HG03558 (cell line): ENCODE measurements around the gene C16orf82.
"Not testable (repeated sequence)": the region's sequence is repeated elsewhere in the genome, so short reads cannot be mapped to it uniquely, and the experiment has no call there.

ENCODE experiments used
- ATAC-seq: cut with Tn5 transposase; IDR thresholded peaks from one replicate; pipeline ENCODE4 v1.9.1; 2021; ENCODE audit warnings: moderate number of reproducible peaks; ENCODE audit not compliant: unreplicated experiment; ENCODE audit errors: extremely low read depth

C16orf82 gene

GRCh38 chr16:27086031-27086430 lies 19.3 kb downstream of the C16orf82 start:
- not testable (repeated sequence) for ATAC-seq

- ATAC-seq = no peak
Measured at GRCh38 chr16:27088216-27088615, 21.5 kb downstream of the C16orf82 start.

GRCh38 chr16:27096375-27096774 lies 29.6 kb downstream of the C16orf82 start:
- no peak for ATAC-seq

GRCh38 chr16:27097800-27098230 lies 31.1 kb downstream of the C16orf82 start:
- ATAC-seq = no peak

- ATAC-seq = no peak
Measured at GRCh38 chr16:27098366-27099049, 31.8 kb downstream of the C16orf82 start.

- ATAC-seq = no peak
Measured at GRCh38 chr16:27102701-27103575, 36.2 kb downstream of the C16orf82 start.

GRCh38 chr16:27103954-27104353 lies 37.2 kb downstream of the C16orf82 start:
- ATAC-seq = no peak

GRCh38 chr16:27106305-27106704 lies 39.6 kb downstream of the C16orf82 start:
- ATAC-seq = no peak

GRCh38 chr16:27107185-27107592 lies 40.5 kb downstream of the C16orf82 start:
- no peak for ATAC-seq

GRCh38 chr16:27108051-27108770 lies 41.5 kb downstream of the C16orf82 start:
- no peak for ATAC-seq

- no peak for ATAC-seq
Measured at GRCh38 chr16:27108826-27109665, 42.3 kb downstream of the C16orf82 start.

- ATAC-seq = no peak
Measured at GRCh38 chr16:27109666-27110523, 43.2 kb downstream of the C16orf82 start.

- no peak for ATAC-seq
Measured at GRCh38 chr16:27110524-27110896, 43.8 kb downstream of the C16orf82 start.

GRCh38 chr16:27111486-27111885 lies 44.8 kb downstream of the C16orf82 start:
- no peak for ATAC-seq

- no peak for ATAC-seq
Measured at GRCh38 chr16:27112093-27112811, 45.5 kb downstream of the C16orf82 start.

GRCh38 chr16:27113341-27113841 lies 46.7 kb downstream of the C16orf82 start:
- ATAC-seq = no peak

GRCh38 chr16:27114006-27114405 lies 47.3 kb downstream of the C16orf82 start:
- ATAC-seq = no peak

- no peak for ATAC-seq
Measured at GRCh38 chr16:27118526-27118925, 51.8 kb downstream of the C16orf82 start.
